Naive thymus-derived CD4-positive, alpha-beta T cell (primary cell): ENCODE results near the gene APPL2. TPM values are rescaled to one million over a fixed set of nuclear protein-coding genes. Genes with fewer than 3 reads are reported as not detected.
"Not testable (repeated sequence)": the region's sequence is repeated elsewhere in the genome, so short reads cannot be mapped to it uniquely, and the experiment has no call there.

Experiments used
- ATAC-seq: fragments of 150-1000 bp; cut with Tn5 transposase; 2 replicates; pipeline ENCODE4 v1.10.0; 2021; ENCODE audit warnings: mild to moderate bottlenecking, moderate library complexity
- CTCF ChIA-PET: fragments of 350-600 bp; sonication (Branson Sonifier 250); formaldehyde crosslinking; loops from one replicate; lab custom pipeline; 2021; ENCODE audit warnings: antibody characterized with exemption; lab: Charles Lee
- POLR2A ChIA-PET: fragments of 350-600 bp; sonication (Branson Sonifier 250); formaldehyde crosslinking; loops from one replicate; lab custom pipeline; 2021; ENCODE audit warnings: antibody characterized with exemption, inconsistent platforms; lab: Charles Lee
- DNase-seq, 9 donors: peaks; one replicate each; pipeline versions ENCODE4 v3.0.0 to v3.0.0-alpha.2; 2020 to 2022; ENCODE audit warnings: mixed read lengths in 1 of 9
- H3K27ac ChIP-seq: one replicate; pipeline ENCODE4 v1.7.0; 2013; ENCODE audit warnings: mild to moderate bottlenecking, low read depth, low read length, moderate library complexity
- H3K27me3 ChIP-seq, 2 donors: one replicate each; pipeline ENCODE4 v1.7.0; 2013; ENCODE audit warnings: low read length in 2 of 2, mild to moderate bottlenecking in 2 of 2, moderate library complexity in 2 of 2; ENCODE audit not compliant: control insufficient read depth in 2 of 2, insufficient read depth in 2 of 2
- H3K36me3 ChIP-seq, 3 experiments: 1 replicate in 2 of 3; 2 replicates in 1 of 3; pipeline ENCODE4 v1.7.0; 2013; ENCODE audit warnings: low read length in 3 of 3, mild to moderate bottlenecking in 3 of 3, moderate library complexity in 1 of 3; ENCODE audit not compliant: insufficient read depth in 3 of 3, control insufficient read depth in 2 of 3
- H3K4me1 ChIP-seq, 2 donors: one replicate each; pipeline ENCODE4 v1.7.0; 2013; ENCODE audit warnings: low read length in 2 of 2, mild to moderate bottlenecking in 2 of 2, moderate library complexity in 1 of 2; ENCODE audit not compliant: control insufficient read depth in 2 of 2, insufficient read depth in 2 of 2
- H3K4me3 ChIP-seq: 2 replicates; pipeline ENCODE4 v1.7.0; 2013; ENCODE audit warnings: mild to moderate bottlenecking, low read length
- H3K9me3 ChIP-seq, 3 experiments: 1 replicate in 2 of 3; 2 replicates in 1 of 3; pipeline ENCODE4 v1.7.0; 2013; ENCODE audit warnings: low read length in 3 of 3; ENCODE audit not compliant: control insufficient read depth in 2 of 3
- H3K27ac Mint-ChIP-seq, 9 donors: one replicate each; pipeline ENCODE4 v1.8.0; 2020 to 2022; ENCODE audit warnings: mixed read lengths in 9 of 9, mild to moderate bottlenecking in 8 of 9, moderate library complexity in 5 of 9, inconsistent platforms in 2 of 9
- H3K27me3 Mint-ChIP-seq, 5 donors: one replicate each; pipeline ENCODE4 v1.8.0; 2021 to 2022; ENCODE audit warnings: mixed read lengths in 5 of 5, mild to moderate bottlenecking in 1 of 5
- H3K36me3 Mint-ChIP-seq, 5 donors: one replicate each; pipeline ENCODE4 v1.8.0; 2020 to 2022; ENCODE audit warnings: mixed read lengths in 5 of 5, mild to moderate bottlenecking in 3 of 5, inconsistent platforms in 1 of 5
- H3K4me1 Mint-ChIP-seq, 7 donors: one replicate each; pipeline ENCODE4 v1.8.0; 2020 to 2022; ENCODE audit warnings: mixed read lengths in 7 of 7, mild to moderate bottlenecking in 3 of 7, inconsistent platforms in 1 of 7
- H3K4me3 Mint-ChIP-seq, 10 donors: one replicate each; pipeline ENCODE4 v1.8.0; 2020 to 2022; ENCODE audit warnings: mild to moderate bottlenecking in 10 of 10, mixed read lengths in 10 of 10, moderate library complexity in 6 of 10, inconsistent platforms in 2 of 10
- H3K9me3 Mint-ChIP-seq, 11 donors: one replicate each; pipeline ENCODE4 v1.8.0; 2020 to 2022; ENCODE audit warnings: mixed read lengths in 11 of 11, mild to moderate bottlenecking in 4 of 11, inconsistent platforms in 1 of 11, moderate library complexity in 1 of 11
- intact Hi-C, 2 donors: fragments of 100-400 bp; cut with micrococcal nuclease; formaldehyde crosslinking; loops; one replicate each; pipeline ENCODE4 v1.15.1; 2023
- polyA plus RNA-seq, 2 donors: library from polyadenylated mRNA; unstranded; fragments of 300-500 nt; fragmentation: Illumina TruSeq; gene quantifications; one replicate each; pipeline ENCODE4 v1.2.3, GENCODE V29; 2021
- total RNA-seq, 6 experiments: library from RNA in 5 of 6; stranded (reverse) in 5 of 6; gene quantifications; 1 replicate in 5 of 6; 2 replicates in 1 of 6; pipeline ENCODE4 v1.2.3 and lab custom pipeline; 2021 to 2026

The APPL2 gene
- total and polyA plus RNA-seq, 7 experiments from 2014 or later, result 10.1 to 74.5 (median 39.8) TPM

- CTCF ChIA-PET, result no interaction called here
- Mint-ChIP-seq H3K27me3 (peaks cover 0 to 20% (median 11%) of the 10 kb centered on the region in 5 donors), H3K36me3 (no peaks in the 10 kb centered on the region), H3K4me1 (peaks cover 3 to 8% (median 6%) of the 10 kb centered on the region in 7 donors), H3K9me3 (peaks cover 0 to 2% (median 0%) of the 10 kb centered on the region in 11 donors), H3K4me3 (no peak overlapping the region), H3K27ac (no peak overlapping the region)
- POLR2A ChIA-PET, result interaction anchor here (0.5 kb wide), 1 partner anchor 19 kb away, joined by 3 read pairs; no protein-coding TSS in a partner anchor
- no peaks in the 10 kb centered on the region for H3K36me3 ChIP-seq
- no peak overlapping the region for H3K27ac ChIP-seq
- ATAC-seq (no peak), DNase-seq (no peak)
- H3K4me1 ChIP-seq, result no peaks in the 10 kb centered on the region
- intact Hi-C loops, result no loop called here
- no peaks in the 10 kb centered on the region for H3K9me3 ChIP-seq
- H3K27me3 ChIP-seq, result no peaks in the 10 kb centered on the region
- no peak overlapping the region for H3K4me3 ChIP-seq
Measured at GRCh38 chr12:105259226-105259625, 23.3 kb upstream of the APPL2 start.

- POLR2A ChIA-PET, result no interaction called here
- intact Hi-C loops, result no loop called here
- H3K9me3 Mint-ChIP-seq, result peaks cover 0 to 2% (median 0%) of the 10 kb centered on the region in 11 donors
- peaks cover 0 to 16% (median 5%) of the 10 kb centered on the region in 5 donors for H3K27me3 Mint-ChIP-seq
- Histone ChIP-seq H3K4me1 (no peaks in the 10 kb centered on the region), H3K27ac (no peak overlapping the region), H3K9me3 (no peaks in the 10 kb centered on the region), H3K36me3 (no peaks in the 10 kb centered on the region), H3K4me3 (no peak overlapping the region), H3K27me3 (no peaks in the 10 kb centered on the region)
- ATAC-seq, result no peak
- CTCF ChIA-PET, result interaction anchor here (1.3 kb wide), 1 partner anchor 13 kb away, joined by 3 read pairs; no protein-coding TSS in a partner anchor
- DNase-seq, result no peak
- no peak overlapping the region for H3K27ac Mint-ChIP-seq
- H3K4me3 Mint-ChIP-seq, result no peak overlapping the region
- H3K36me3 Mint-ChIP-seq, result no peaks in the 10 kb centered on the region
- peaks cover 3 to 10% (median 6%) of the 10 kb centered on the region in 7 donors for H3K4me1 Mint-ChIP-seq
Measured at GRCh38 chr12:105257321-105257728, 21.4 kb upstream of the APPL2 start.

- peaks cover 3 to 10% (median 6%) of the 10 kb centered on the region in 7 donors for H3K4me1 Mint-ChIP-seq
- H3K27ac ChIP-seq, result no peak overlapping the region
- ChIA-PET CTCF (no interaction called here), POLR2A (no interaction called here)
- DNase-seq (no peak), ATAC-seq (no peak)
- H3K36me3 Mint-ChIP-seq, result no peaks in the 10 kb centered on the region
- peaks cover 0 to 2% (median 0%) of the 10 kb centered on the region in 11 donors for H3K9me3 Mint-ChIP-seq
- no peaks in the 10 kb centered on the region for H3K4me1 ChIP-seq
- H3K27me3 ChIP-seq, result no peaks in the 10 kb centered on the region
- H3K27ac Mint-ChIP-seq, result peak overlapping the region in 1 of 9 donors; percentile 5
- H3K4me3 ChIP-seq, result no peak overlapping the region
- H3K9me3 ChIP-seq, result no peaks in the 10 kb centered on the region
- H3K36me3 ChIP-seq, result no peaks in the 10 kb centered on the region
- H3K27me3 Mint-ChIP-seq, result peaks cover 0 to 13% (median under 1%) of the 10 kb centered on the region in 5 donors
- intact Hi-C loops, result no loop called here
- no peak overlapping the region for H3K4me3 Mint-ChIP-seq
Measured at GRCh38 chr12:105256921-105257320, 20.9 kb upstream of the APPL2 start.

- H3K27me3 ChIP-seq, H3K27ac ChIP-seq, H3K36me3 Mint-ChIP-seq, intact Hi-C loops, H3K9me3 ChIP-seq, POLR2A ChIA-PET, CTCF ChIA-PET, H3K27me3 Mint-ChIP-seq, H3K4me3 ChIP-seq, H3K4me1 Mint-ChIP-seq, H3K36me3 ChIP-seq, DNase-seq, H3K4me3 Mint-ChIP-seq, H3K4me1 ChIP-seq, H3K9me3 Mint-ChIP-seq, ATAC-seq: not testable (repeated sequence)
- peak overlapping the region in 2 of 9 donors; percentile 25 to 26 for H3K27ac Mint-ChIP-seq
Measured at GRCh38 chr12:105256431-105256830, 20.5 kb upstream of the APPL2 start.

- H3K4me3 ChIP-seq, result no peak overlapping the region
- no peak for ATAC-seq
- Mint-ChIP-seq H3K36me3 (no peaks in the 10 kb centered on the region), H3K4me3 (no peak overlapping the region), H3K4me1 (peaks cover 3 to 10% (median 6%) of the 10 kb centered on the region in 7 donors), H3K9me3 (peaks cover 0 to 2% (median 0%) of the 10 kb centered on the region in 11 donors), H3K27me3 (peaks cover 0 to 7% (median 0%) of the 10 kb centered on the region in 5 donors), H3K27ac (peak overlapping the region in 3 of 9 donors; percentile 2 to 26 (median 25))
- intact Hi-C loops, result no loop called here
- no peaks in the 10 kb centered on the region for H3K27me3 ChIP-seq
- DNase-seq, result no peak
- CTCF ChIA-PET, result no interaction called here
- no peak overlapping the region for H3K27ac ChIP-seq
- POLR2A ChIA-PET, result no interaction called here
- H3K4me1 ChIP-seq, result no peaks in the 10 kb centered on the region
- H3K9me3 ChIP-seq, result no peaks in the 10 kb centered on the region
- no peaks in the 10 kb centered on the region for H3K36me3 ChIP-seq
Measured at GRCh38 chr12:105256011-105256410, 20.0 kb upstream of the APPL2 start.

GRCh38 chr12:105253866-105254513 is 18.0 kb upstream of the APPL2 start:
- intact Hi-C loops, result no loop called here
- Histone ChIP-seq H3K4me1 (no peaks in the 10 kb centered on the region), H3K27ac (no peak overlapping the region), H3K9me3 (no peaks in the 10 kb centered on the region), H3K36me3 (no peaks in the 10 kb centered on the region), H3K27me3 (no peaks in the 10 kb centered on the region), H3K4me3 (no peak overlapping the region)
- POLR2A ChIA-PET, result no interaction called here
- ATAC-seq (no peak), DNase-seq (no peak)
- no peaks in the 10 kb centered on the region for H3K36me3 Mint-ChIP-seq
- CTCF ChIA-PET, result no interaction called here
- no peak overlapping the region for H3K4me3 Mint-ChIP-seq
- peaks cover 0 to 2% (median 0%) of the 10 kb centered on the region in 11 donors for H3K9me3 Mint-ChIP-seq
- peaks cover 0 to 4% (median 0%) of the 10 kb centered on the region in 5 donors for H3K27me3 Mint-ChIP-seq
- H3K4me1 Mint-ChIP-seq, result peaks cover 3 to 10% (median 6%) of the 10 kb centered on the region in 7 donors
- no peak overlapping the region for H3K27ac Mint-ChIP-seq

- peaks cover 0 to 2% (median 0%) of the 10 kb centered on the region in 11 donors for H3K9me3 Mint-ChIP-seq
- H3K27ac ChIP-seq, result no peak overlapping the region
- H3K27me3 ChIP-seq, result no peaks in the 10 kb centered on the region
- ChIA-PET CTCF (no interaction called here), POLR2A (no interaction called here)
- no peak overlapping the region for H3K4me3 Mint-ChIP-seq
- H3K36me3 Mint-ChIP-seq, result no peaks in the 10 kb centered on the region
- DNase-seq (no peak), ATAC-seq (no peak)
- H3K27me3 Mint-ChIP-seq, result peaks cover 0 to 8% (median 0%) of the 10 kb centered on the region in 5 donors
- no peaks in the 10 kb centered on the region for H3K9me3 ChIP-seq
- intact Hi-C loops, result no loop called here
- peaks cover 3 to 10% (median 6%) of the 10 kb centered on the region in 7 donors for H3K4me1 Mint-ChIP-seq
- no peak overlapping the region for H3K27ac Mint-ChIP-seq
- H3K4me3 ChIP-seq, result no peak overlapping the region
- no peaks in the 10 kb centered on the region for H3K36me3 ChIP-seq
- no peaks in the 10 kb centered on the region for H3K4me1 ChIP-seq
Measured at GRCh38 chr12:105252901-105253300, 16.9 kb upstream of the APPL2 start.
